Activated naive CD8-positive, alpha-beta T cell (primary cell): ENCODE measurements around the gene TPK1.
"Not testable (repeated sequence)": the region's sequence is repeated elsewhere in the genome, so short reads cannot be mapped to it uniquely, and the experiment has no call there.

Source experiments
- H3K27ac Mint-ChIP-seq: one replicate; pipeline ENCODE4 v1.8.0; 2021; ENCODE audit warnings: mixed read lengths
- H3K27me3 Mint-ChIP-seq: one replicate; pipeline ENCODE4 v1.8.0; 2021; ENCODE audit warnings: mixed read lengths
- H3K36me3 Mint-ChIP-seq: one replicate; pipeline ENCODE4 v1.8.0; 2021; ENCODE audit warnings: mixed read lengths
- H3K4me1 Mint-ChIP-seq: one replicate; pipeline ENCODE4 v1.8.0; 2021; ENCODE audit warnings: low read depth, mixed read lengths
- H3K4me3 Mint-ChIP-seq: one replicate; pipeline ENCODE4 v1.8.0; 2021; ENCODE audit warnings: mild to moderate bottlenecking, mixed read lengths
- H3K9me3 Mint-ChIP-seq: one replicate; pipeline ENCODE4 v1.8.0; 2021; ENCODE audit warnings: low read depth, mixed read lengths

The TPK1 gene

DNA sequence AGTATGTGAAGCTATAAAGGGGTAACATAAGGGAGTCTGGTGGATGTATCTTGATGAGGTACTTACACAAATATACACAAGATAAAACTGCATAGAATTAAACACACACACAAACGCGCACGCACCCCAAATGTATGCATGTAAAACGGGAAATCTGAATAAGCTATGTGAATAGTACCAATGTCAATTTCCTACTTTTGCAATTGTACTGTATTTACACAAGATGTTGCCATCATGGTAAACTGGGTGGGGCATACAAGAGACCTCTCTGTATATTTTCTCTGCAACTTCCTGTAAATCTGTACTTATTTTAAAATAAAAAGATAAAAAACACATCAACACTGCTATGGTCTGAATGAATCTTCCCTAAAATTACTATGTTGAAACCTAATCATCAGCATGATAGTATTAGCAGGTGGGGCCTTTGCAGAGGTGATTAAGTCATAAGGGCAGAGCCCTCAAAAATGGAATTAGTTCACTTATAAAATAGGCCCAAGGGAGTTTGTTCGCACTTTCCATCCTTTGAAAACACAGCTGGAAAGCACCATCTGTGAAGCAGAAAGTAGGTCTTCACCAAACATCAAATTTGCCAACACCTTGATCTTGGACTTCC, 30.1 kb downstream of the TPK1 start:
- Mint-ChIP-seq H3K4me3 (no peak overlapping the region), H3K36me3 (peaks cover 28% of the 10 kb centered on the region), H3K27ac (no peak overlapping the region), H3K27me3 (no peaks in the 10 kb centered on the region), H3K4me1 (peaks cover 59% of the 10 kb centered on the region), H3K9me3 (peaks cover 5% of the 10 kb centered on the region)

DNA sequence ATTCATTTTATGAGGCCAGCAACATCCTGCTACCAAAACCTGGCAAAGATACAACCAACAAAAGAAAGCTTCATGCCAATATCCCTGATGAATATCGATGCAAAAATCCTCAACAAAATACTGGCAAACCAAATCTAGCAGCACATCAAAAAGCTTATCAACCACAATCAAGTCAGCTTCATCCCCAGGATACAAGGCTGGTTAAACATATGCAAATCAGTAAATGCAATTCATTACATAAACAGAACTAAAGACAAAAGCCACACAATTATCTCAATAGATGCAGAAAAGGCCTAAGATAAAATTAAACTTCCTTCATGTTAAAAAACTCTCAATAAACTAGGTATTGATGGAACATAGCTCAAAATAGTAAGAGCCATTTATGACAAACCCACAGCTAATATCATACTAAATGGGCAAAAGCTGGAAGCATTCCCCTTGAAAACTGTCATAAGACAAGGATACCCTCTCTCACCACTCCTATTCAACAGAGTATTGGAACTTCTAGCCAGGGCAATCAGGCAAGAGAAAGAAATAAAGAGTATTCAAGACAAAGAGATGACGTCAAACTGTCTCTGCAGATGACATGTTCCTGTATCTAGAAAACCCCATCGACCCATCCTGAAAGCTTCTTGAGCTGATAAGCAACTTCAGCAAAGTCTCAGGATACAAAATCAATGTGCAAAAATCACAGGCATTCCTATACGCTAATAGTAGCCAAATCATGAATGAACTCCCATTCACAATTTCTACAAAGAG, 35.0 kb downstream of the TPK1 start:
- peaks cover 46% of the 10 kb centered on the region for H3K4me1 Mint-ChIP-seq
- H3K36me3 Mint-ChIP-seq: peaks cover 44% of the 10 kb centered on the region
- H3K27ac Mint-ChIP-seq, H3K4me3 Mint-ChIP-seq, H3K27me3 Mint-ChIP-seq: not testable (repeated sequence)
- peaks cover 16% of the 10 kb centered on the region for H3K9me3 Mint-ChIP-seq

DNA sequence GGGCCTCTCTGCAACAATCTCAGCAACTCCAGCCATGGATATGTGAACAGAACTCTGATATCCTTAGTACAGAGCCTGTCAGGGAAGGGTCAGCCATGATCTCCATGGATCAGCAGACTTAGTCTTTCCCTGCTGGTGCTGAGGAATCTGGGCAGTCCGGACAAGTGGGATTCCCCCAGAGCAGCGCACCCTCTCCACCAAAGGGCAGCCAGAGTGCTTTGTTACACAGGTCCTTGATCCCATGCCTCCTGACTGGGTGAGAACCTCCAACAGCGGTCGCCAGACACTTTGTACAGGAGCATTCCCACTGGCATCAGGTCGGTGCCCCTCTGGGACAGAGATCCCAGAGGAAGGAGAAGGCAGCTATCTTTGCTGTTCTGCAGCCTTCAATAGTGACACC, 38.9 kb downstream of the TPK1 start:
- H3K9me3 Mint-ChIP-seq: peaks cover 16% of the 10 kb centered on the region
- no peak overlapping the region for H3K27ac Mint-ChIP-seq
- peaks cover 29% of the 10 kb centered on the region for H3K36me3 Mint-ChIP-seq
- H3K4me3 Mint-ChIP-seq: no peak overlapping the region
- peaks cover 32% of the 10 kb centered on the region for H3K4me1 Mint-ChIP-seq
- H3K27me3 Mint-ChIP-seq: no peaks in the 10 kb centered on the region

DNA sequence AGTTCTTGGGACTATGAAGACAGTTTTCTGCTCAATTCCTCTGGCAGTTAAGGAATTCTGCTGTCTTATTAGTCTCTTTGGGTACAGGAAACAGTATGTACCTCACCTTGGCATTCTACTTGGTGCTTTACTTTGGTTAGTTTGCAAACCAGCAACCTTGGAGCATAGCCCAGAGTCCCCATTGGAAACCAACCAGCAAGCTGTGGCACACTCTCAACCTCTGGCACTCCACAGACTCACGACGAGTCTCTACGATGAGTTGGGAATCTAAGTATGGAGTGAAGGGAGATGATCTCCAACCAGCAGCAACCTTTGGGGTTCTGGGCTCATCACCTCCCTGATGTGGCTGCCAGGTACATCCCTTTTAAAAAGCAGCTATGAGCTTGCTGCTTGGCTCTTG, 43.8 kb downstream of the TPK1 start:
- peaks cover 4% of the 10 kb centered on the region for H3K36me3 Mint-ChIP-seq
- no peaks in the 10 kb centered on the region for H3K9me3 Mint-ChIP-seq
- no peak overlapping the region for H3K4me3 Mint-ChIP-seq
- H3K4me1 Mint-ChIP-seq: peaks cover 13% of the 10 kb centered on the region
- H3K27me3 Mint-ChIP-seq: no peaks in the 10 kb centered on the region
- H3K27ac Mint-ChIP-seq: no peak overlapping the region

DNA sequence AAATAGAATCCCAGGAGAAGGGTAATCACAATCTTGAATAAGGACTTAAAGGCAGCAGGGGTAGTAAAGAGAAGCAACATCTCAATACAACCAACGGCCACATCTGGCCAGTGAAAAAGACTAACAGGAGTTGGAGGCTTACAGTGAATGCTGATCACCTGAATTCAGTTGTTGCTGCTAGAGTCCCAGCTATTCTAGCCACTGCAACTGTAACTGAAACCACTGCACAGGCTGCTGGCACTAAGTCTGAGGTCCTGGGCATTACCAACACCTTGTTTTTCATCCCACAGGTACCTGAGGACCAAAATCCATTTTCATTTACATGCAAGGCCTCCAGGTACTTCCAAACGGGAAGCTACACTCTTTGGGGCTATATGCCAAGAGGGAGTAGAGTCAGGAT, 44.4 kb downstream of the TPK1 start:
- no peaks in the 10 kb centered on the region for H3K27me3 Mint-ChIP-seq
- peaks cover 19% of the 10 kb centered on the region for H3K4me1 Mint-ChIP-seq
- H3K9me3 Mint-ChIP-seq: no peaks in the 10 kb centered on the region
- no peak overlapping the region for H3K4me3 Mint-ChIP-seq
- peaks cover 2% of the 10 kb centered on the region for H3K36me3 Mint-ChIP-seq
- no peak overlapping the region for H3K27ac Mint-ChIP-seq

DNA sequence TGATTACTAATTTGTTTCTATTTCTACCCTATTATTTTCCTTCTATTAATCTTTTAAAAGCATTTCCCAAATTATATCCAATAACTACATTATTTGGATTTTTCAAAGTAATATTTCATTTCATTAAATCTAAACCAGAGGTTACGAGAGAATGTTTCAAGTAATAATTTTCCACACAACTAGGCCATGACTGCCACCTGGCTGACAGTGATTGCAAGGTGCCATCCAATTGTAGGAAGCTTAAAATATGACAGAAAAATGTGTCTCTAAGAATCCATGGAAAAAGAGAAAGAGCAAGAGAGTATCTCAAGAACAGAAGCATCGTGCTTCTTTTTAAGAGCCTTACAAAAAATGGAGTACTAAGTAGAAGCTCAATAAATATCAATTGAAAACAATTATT, 48.7 kb downstream of the TPK1 start:
- H3K36me3 Mint-ChIP-seq: peaks cover 2% of the 10 kb centered on the region
- no peaks in the 10 kb centered on the region for H3K27me3 Mint-ChIP-seq
- H3K9me3 Mint-ChIP-seq: no peaks in the 10 kb centered on the region
- H3K4me3 Mint-ChIP-seq: no peak overlapping the region
- peaks cover 18% of the 10 kb centered on the region for H3K4me1 Mint-ChIP-seq
- no peak overlapping the region for H3K27ac Mint-ChIP-seq

DNA sequence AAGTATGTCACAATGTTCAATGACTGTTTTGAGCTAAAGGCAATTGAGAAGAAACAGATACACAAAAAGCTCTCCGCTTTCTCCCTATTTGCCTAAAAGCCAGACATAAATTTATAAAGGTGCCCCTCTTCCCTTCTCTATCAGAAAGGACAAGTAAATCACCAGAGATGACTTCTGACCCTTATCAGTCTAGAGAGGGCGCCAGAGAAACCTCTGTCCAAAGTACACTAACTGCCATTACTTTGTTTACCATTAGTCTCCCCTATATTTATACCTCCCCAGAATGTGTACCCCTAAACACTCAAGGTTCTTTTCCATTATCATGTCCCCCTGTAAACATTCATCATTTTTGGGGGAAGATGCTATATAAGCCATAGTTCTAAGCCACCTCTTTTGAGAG, 49.3 kb downstream of the TPK1 start:
- Mint-ChIP-seq H3K27me3 (no peaks in the 10 kb centered on the region), H3K27ac (no peak overlapping the region), H3K36me3 (peaks cover 2% of the 10 kb centered on the region), H3K9me3 (no peaks in the 10 kb centered on the region), H3K4me3 (no peak overlapping the region), H3K4me1 (peaks cover 24% of the 10 kb centered on the region)

DNA sequence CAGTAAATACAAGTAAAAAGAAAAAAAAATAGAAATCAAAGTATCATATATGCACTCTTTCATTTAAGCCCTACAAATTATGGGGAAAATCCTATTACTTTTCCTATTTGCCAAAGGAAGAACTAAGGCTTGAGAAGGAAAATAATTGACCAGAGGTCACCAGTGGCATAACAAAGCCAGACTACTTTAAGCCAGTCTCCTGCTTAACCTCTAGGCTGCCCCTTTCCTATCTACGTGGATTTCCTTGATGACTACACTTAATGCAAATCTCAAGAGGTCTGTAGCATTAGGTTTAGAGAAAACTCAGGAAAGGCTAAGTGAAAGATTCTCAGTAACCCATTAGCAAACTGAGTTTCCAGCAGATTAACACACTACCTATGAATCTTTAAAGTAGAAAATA, 49.8 kb downstream of the TPK1 start:
- Mint-ChIP-seq H3K9me3 (no peaks in the 10 kb centered on the region), H3K4me1 (peaks cover 20% of the 10 kb centered on the region), H3K36me3 (peaks cover 2% of the 10 kb centered on the region), H3K27ac (no peak overlapping the region), H3K4me3 (no peak overlapping the region), H3K27me3 (no peaks in the 10 kb centered on the region)

DNA sequence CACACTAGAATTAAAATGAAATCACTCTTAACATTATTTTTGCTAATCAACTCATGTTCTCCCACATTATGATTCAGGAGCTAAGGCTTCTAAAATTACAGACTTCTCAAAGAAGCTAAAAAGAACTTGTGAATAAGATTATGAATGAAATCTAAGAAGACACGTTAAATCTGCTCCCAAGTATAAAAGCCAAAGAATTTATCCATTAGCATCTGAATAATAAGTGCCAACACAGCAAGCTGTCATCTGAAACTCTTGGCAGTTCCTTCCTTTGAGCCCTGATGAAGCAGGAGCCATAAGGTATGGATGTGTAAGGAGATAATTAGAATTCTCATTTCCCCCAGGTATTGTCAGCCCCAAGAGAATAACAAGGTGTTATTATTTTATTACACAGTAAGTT, 50.3 kb downstream of the TPK1 start:
- Mint-ChIP-seq H3K4me1 (peaks cover 18% of the 10 kb centered on the region), H3K27ac (no peak overlapping the region), H3K4me3 (no peak overlapping the region), H3K27me3 (no peaks in the 10 kb centered on the region), H3K36me3 (peaks cover 2% of the 10 kb centered on the region), H3K9me3 (no peaks in the 10 kb centered on the region)

DNA sequence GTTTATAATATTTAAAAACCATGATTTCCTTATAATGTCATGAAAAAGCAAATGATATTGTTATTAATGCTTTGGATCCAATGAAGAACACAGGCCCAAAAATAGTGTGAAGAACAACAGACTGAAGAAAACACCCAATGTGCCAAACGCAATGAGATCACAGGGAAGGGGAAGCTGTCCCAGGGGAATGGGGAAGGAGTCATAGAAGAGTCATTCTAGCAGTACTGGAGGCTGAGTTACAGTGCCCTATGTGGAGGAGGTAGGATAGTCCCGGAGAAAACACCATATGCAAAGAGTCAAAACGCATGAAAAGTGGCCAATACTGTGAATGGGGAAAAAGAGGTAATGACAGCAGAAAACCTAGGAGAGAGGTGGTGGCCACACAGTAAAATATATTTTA, 50.9 kb downstream of the TPK1 start:
- H3K27me3 Mint-ChIP-seq: no peaks in the 10 kb centered on the region
- H3K4me1 Mint-ChIP-seq: peaks cover 16% of the 10 kb centered on the region
- H3K27ac Mint-ChIP-seq: no peak overlapping the region
- H3K9me3 Mint-ChIP-seq: no peaks in the 10 kb centered on the region
- no peak overlapping the region for H3K4me3 Mint-ChIP-seq
- no peaks in the 10 kb centered on the region for H3K36me3 Mint-ChIP-seq

DNA sequence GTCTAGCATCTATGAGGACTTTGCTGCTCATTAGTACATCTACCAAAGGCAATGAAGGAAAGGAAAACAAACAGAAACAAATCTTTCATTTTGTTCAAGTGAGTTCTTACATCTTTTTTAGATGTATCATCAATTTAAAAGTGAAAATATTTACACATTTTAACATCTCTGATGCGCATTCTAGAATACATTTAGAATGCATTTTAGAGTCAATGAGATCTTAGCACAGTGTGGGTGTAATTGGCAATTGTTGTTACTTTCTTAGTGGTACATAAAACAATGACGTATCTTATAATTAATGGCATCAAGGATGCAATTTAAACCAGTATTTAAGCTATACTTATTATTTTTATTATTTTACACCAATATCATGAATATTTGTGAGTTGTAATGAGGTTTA, 51.4 kb downstream of the TPK1 start:
- Mint-ChIP-seq H3K27ac (no peak overlapping the region), H3K4me3 (no peak overlapping the region), H3K36me3 (no peaks in the 10 kb centered on the region)

DNA sequence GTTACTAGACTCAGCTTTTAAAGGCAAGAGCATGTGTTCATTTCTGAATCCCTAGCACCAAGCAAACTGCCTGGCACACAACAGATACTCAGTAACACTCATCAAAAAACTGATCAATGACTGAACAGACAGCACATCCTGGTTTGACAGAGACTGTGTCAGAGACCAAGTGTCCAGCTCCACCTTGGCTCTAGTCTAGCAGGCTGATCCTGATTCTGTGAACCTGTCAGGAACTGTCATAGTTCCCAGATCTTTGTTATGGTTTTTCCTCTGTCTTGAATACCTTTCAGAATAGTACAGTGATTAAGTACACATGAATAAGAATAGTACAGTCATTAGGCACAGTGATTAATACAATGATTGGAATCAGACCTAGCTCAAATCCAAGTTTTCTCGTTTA, 53.0 kb downstream of the TPK1 start:
- Mint-ChIP-seq H3K27ac (no peak overlapping the region), H3K4me1 (peaks cover 21% of the 10 kb centered on the region), H3K36me3 (peaks cover under 1% of the 10 kb centered on the region), H3K9me3 (no peaks in the 10 kb centered on the region), H3K27me3 (no peaks in the 10 kb centered on the region), H3K4me3 (no peak overlapping the region)

More for the DNA sequence above, 51.4 kb downstream of the TPK1 start:
- Mint-ChIP-seq H3K9me3 (no peaks in the 10 kb centered on the region), H3K4me1 (peaks cover 16% of the 10 kb centered on the region), H3K27me3 (no peaks in the 10 kb centered on the region)

DNA sequence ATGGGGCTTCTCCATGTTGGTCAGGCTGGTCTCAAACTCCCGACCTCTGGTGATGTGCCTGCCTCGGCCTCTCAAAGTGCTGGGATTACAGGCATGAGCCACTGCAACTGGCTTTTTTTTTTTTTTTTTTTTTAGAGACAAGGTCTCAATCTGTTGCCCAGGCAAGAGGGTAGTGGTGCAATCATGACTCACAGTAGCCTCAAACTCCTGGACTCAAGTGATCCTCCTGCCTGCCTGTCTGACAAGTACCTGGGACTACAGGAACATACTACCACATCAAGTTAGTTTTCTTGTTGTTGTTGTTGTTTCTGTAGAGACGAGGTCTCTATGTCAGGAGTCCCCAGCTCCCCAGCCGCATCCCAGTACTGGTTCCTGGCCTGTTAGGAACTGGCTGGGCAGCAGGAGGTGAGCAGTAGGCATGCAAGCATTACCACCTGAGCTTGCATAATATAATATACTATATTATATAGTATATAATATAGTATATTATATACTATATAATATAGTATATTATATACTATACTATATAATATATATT, 55.7 kb downstream of the TPK1 start:
- H3K9me3 Mint-ChIP-seq: no peaks in the 10 kb centered on the region
- H3K27ac Mint-ChIP-seq: no peak overlapping the region
- no peak overlapping the region for H3K4me3 Mint-ChIP-seq
- no peaks in the 10 kb centered on the region for H3K27me3 Mint-ChIP-seq
- H3K4me1 Mint-ChIP-seq: peaks cover 36% of the 10 kb centered on the region
- H3K36me3 Mint-ChIP-seq: peaks cover 2% of the 10 kb centered on the region

DNA sequence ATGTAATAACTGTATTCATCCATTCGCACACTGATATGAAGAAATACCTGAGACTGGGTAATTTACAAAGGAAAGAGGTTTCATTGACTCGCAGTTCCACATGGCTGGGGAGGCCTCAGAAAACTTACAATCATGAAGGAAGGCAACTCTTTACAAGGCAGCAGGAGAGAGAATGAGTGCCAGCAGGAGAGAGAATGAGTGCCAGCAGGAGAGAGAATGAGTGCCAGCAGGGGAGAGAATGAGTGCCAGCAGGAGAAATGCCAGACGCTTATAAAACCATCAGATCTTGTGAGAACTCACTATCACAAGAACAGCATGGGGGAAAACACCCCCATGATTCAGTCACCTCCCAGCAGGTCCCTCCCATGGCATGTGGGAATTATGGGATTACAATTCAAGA, 58.0 kb downstream of the TPK1 start:
- H3K27ac Mint-ChIP-seq, H3K36me3 Mint-ChIP-seq, H3K27me3 Mint-ChIP-seq, H3K9me3 Mint-ChIP-seq, H3K4me3 Mint-ChIP-seq: not testable (repeated sequence)
- peaks cover 40% of the 10 kb centered on the region for H3K4me1 Mint-ChIP-seq

DNA sequence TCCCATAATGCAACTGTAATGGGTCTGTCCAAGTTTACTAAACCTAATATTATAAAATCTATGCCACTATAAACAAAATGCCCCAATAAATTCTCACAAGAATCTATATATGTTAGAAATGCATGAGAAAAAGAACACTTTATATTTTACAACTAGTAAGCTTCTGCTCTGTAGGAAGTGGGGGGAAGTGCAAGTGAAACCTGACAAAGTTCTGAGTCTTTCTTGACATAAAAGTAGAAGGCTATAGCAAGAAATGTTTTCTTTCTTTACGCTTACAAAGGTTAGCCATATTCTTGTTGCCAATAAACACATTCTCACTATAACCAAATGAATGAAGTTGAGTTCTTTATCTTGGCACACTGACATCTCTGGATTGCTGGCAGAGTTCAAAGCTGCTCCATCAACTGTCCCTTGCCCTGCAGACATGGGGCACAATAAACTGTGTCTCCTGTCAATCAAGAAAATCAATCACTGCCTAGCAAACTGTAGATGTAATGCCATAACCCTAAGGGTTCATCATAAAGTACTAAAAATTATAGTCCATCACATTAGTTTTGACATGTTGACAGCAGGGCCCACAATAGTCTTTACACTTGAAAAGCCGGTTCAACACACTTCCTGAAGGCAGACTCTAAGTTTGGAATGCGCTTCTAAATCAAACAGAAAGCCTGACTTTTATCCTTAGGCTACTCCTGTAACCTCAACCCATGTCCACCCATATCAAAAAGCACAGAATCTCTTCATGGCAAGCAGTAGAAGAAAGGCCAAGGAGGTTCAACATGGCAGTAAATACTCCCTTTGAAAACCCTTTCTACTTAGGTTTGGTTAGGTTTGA, 58.6 kb downstream of the TPK1 start:
- H3K4me1 Mint-ChIP-seq: peaks cover 42% of the 10 kb centered on the region
- no peaks in the 10 kb centered on the region for H3K27me3 Mint-ChIP-seq
- peaks cover 2% of the 10 kb centered on the region for H3K36me3 Mint-ChIP-seq
- no peaks in the 10 kb centered on the region for H3K9me3 Mint-ChIP-seq
- no peak overlapping the region for H3K4me3 Mint-ChIP-seq
- H3K27ac Mint-ChIP-seq: no peak overlapping the region
